Measurements from ENCODE around the gene PGM1. TPM values are rescaled to one million over a fixed set of nuclear protein-coding genes. Genes with fewer than 3 reads are reported as not detected.

PGM1 gene
- total RNA-seq, 1 experiment from 2014 or later: 54.6 TPM

GRCh38 chr1:63638471-63638870 lies 45.3 kb downstream of the PGM1 start:
- Histone ChIP-seq H3K9me3 (ENCODE audit: control insufficient read depth in 1 of 2, insufficient read depth in 1 of 2, low read depth in 1 of 2, low read length in 2 of 2) (no peaks in the 10 kb centered on the region), H3K4me3 (replicated peaks in 1 of 2; ENCODE audit: low read depth in 1 of 2, low read length in 2 of 2) (no peak overlapping the region), H2AFZ (ENCODE audit: low read depth, low read length, poor library complexity, severe bottlenecking) (no peak overlapping the region), H3K4me2 (ENCODE audit: low read length) (no peak overlapping the region), H4K20me1 (ENCODE audit: insufficient read depth) (no peaks in the 10 kb centered on the region), H3K36me3 (ENCODE audit: control insufficient read depth in 1 of 2, insufficient read depth in 2 of 2, low read length in 2 of 2) (peaks cover 3 to 11% of the 10 kb centered on the region in 2 experiments; a peak in 2 of 4 replicates), H3K27me3 (ENCODE audit: insufficient read depth, low read length) (no peaks in the 10 kb centered on the region), H3K79me2 (ENCODE audit: insufficient read depth, low read length) (no peaks in the 10 kb centered on the region), H3K27ac (ENCODE audit: low read depth, low read length) (no peak overlapping the region), H3K4me1 (ENCODE audit: control insufficient read depth in 1 of 2, insufficient read depth in 2 of 2, low read length in 2 of 2) (peaks cover 0 to 2% of the 10 kb centered on the region in 2 experiments; a peak in 1 of 4 replicates), H3K9ac (ENCODE audit: low read length) (no peak overlapping the region), H3K9me2 (ENCODE audit: insufficient read depth) (no peaks in the 10 kb centered on the region)
- TF ChIP-seq ZNF274 (IDR thresholded peaks at IDR 0.05; ENCODE audit: low read depth, low read length) (no peak), SP1 (IDR thresholded peaks at IDR 0.05; ENCODE audit: low read depth) (no peak), CBX3 (IDR thresholded peaks at IDR 0.05; ENCODE audit: low read depth) (no peak), ATF3 (IDR thresholded peaks at IDR 0.05) (no peak), JUND (IDR thresholded peaks at IDR 0.05) (no peak), RAD21 (IDR thresholded peaks at IDR 0.05; ENCODE audit: low read depth) (no peak), TCF7L2 (IDR thresholded peaks at IDR 0.05; ENCODE audit: borderline replicate concordance, extremely low read depth, insufficient read depth, insufficient read length) (no peak), EZH2phosphoT487 (IDR thresholded peaks at IDR 0.05; ENCODE audit: borderline replicate concordance) (no peak)
- TF ChIP-seq, protein P1, sequence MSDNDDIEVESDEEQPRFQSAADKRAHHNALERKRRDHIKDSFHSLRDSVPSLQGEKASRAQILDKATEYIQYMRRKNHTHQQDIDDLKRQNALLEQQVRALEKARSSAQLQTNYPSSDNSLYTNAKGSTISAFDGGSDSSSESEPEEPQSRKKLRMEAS (IDR thresholded peaks at IDR 0.05): no peak
- ChIA-PET POLR2A (no interaction called here), CTCF (no interaction called here), RAD21 (ENCODE audit: low non-redundant PET in 1 of 2, low total read pairs in 2 of 2, uncharacterized antibody in 2 of 2, unreplicated experiment in 2 of 2) (no interaction called here)
- ATAC-seq (no peak), DNase-seq (ENCODE audit: low read depth, low spot score) (no peak)
- intact Hi-C loops (cut with micrococcal nuclease): no loop called here
- BruUV-seq (replicated peaks): no TSS peak

GRCh38 chr1:63638875-63639274 lies 45.7 kb downstream of the PGM1 start:
- peaks cover 3 to 6% of the 10 kb centered on the region in 2 experiments; a peak in 2 of 4 replicates for H3K4me1 ChIP-seq (ENCODE audit: control insufficient read depth in 1 of 2, insufficient read depth in 2 of 2, low read length in 2 of 2)
- ATAC-seq (no peak), DNase-seq (ENCODE audit: low read depth, low spot score) (no peak)
- H4K20me1 ChIP-seq (ENCODE audit: insufficient read depth): no peaks in the 10 kb centered on the region
- no peak overlapping the region for H3K27ac ChIP-seq (ENCODE audit: low read depth, low read length)
- no peaks in the 10 kb centered on the region for H3K9me3 ChIP-seq (ENCODE audit: control insufficient read depth in 1 of 2, insufficient read depth in 1 of 2, low read depth in 1 of 2, low read length in 2 of 2)
- H3K4me2 ChIP-seq (ENCODE audit: low read length): no peak overlapping the region
- no peak overlapping the region for H3K4me3 ChIP-seq (replicated peaks in 1 of 2; ENCODE audit: low read depth in 1 of 2, low read length in 2 of 2)
- intact Hi-C loops (cut with micrococcal nuclease): no loop called here
- H3K9ac ChIP-seq (ENCODE audit: low read length): no peak overlapping the region
- POLR2A ChIA-PET: no interaction called here
- peaks cover 3 to 11% of the 10 kb centered on the region in 2 experiments; a peak in 2 of 4 replicates for H3K36me3 ChIP-seq (ENCODE audit: control insufficient read depth in 1 of 2, insufficient read depth in 2 of 2, low read length in 2 of 2)
- RAD21 ChIA-PET (ENCODE audit: low non-redundant PET in 1 of 2, low total read pairs in 2 of 2, uncharacterized antibody in 2 of 2, unreplicated experiment in 2 of 2): no interaction called here
- CTCF ChIA-PET: no interaction called here
- no peaks in the 10 kb centered on the region for H3K27me3 ChIP-seq (ENCODE audit: insufficient read depth, low read length)
- no peaks in the 10 kb centered on the region for H3K9me2 ChIP-seq (ENCODE audit: insufficient read depth)
- no TSS peak for BruUV-seq (replicated peaks)
- no peaks in the 10 kb centered on the region for H3K79me2 ChIP-seq (ENCODE audit: insufficient read depth, low read length)
- TF ChIP-seq POLR2AphosphoS5 (IDR thresholded peaks at IDR 0.05; ENCODE audit: low read depth, low read length) (no peak), TCF7L2 (IDR thresholded peaks at IDR 0.05; ENCODE audit: borderline replicate concordance, extremely low read depth, insufficient read depth, insufficient read length) (no peak), JUND (IDR thresholded peaks at IDR 0.05) (no peak), FOSL1 (IDR thresholded peaks at IDR 0.05; ENCODE audit: low read depth) (no peak)
- no peak overlapping the region for H2AFZ ChIP-seq (ENCODE audit: low read depth, low read length, poor library complexity, severe bottlenecking)

All from HCT116 (cell line).